ENCODE results near the gene M6PR. TPM values are rescaled to one million over a fixed set of nuclear protein-coding genes. Genes with fewer than 3 reads are reported as not detected.

M6PR gene
- total and polyA plus RNA-seq, 2 of the 8 experiments (the other 6 are each of a cell fraction or from before 2014, with no cell fraction given): 106 to 122 TPM

GRCh38 chr12:8909752-8910151 lies 39.7 kb downstream of the M6PR start:
- Histone ChIP-seq H3K79me2 (ENCODE audit: control insufficient read depth in 1 of 2, insufficient read depth in 2 of 2, low read length in 2 of 2) (peaks cover 0 to 4% of the 10 kb centered on the region in 2 experiments; a peak in 2 of 4 replicates), H3K23me2 (ENCODE audit: low read depth, low read length) (peaks cover 6% of the 10 kb centered on the region), H4K91ac (replicated peaks; ENCODE audit: insufficient read length, low read length) (peak overlapping the region; percentile 45), H3K4me1 (replicated peaks in 1 of 4; ENCODE audit: control insufficient read depth in 3 of 4, insufficient read depth in 4 of 4, low read length in 3 of 4) (peaks cover 4 to 30% (median 26%) of the 10 kb centered on the region in 4 experiments), H2BK12ac (ENCODE audit: low read depth, low read length) (peak overlapping the region; percentile 75; the same call in 1 of the 2 replicates), H3K4me3 (ENCODE audit: extremely low read depth in 1 of 4, insufficient read depth in 2 of 4, low read depth in 3 of 4, low read length in 4 of 4) (no peak overlapping the region), H2BK5ac (ENCODE audit: low read depth, low read length) (peak overlapping the region; percentile 97), H3K27me3 (replicated peaks in 1 of 4; ENCODE audit: control insufficient read depth in 3 of 4, extremely low read depth in 1 of 4, insufficient read depth in 3 of 4, low read length in 3 of 4) (no peaks in the 10 kb centered on the region), H3K18ac (ENCODE audit: extremely low read depth, low read length) (peak overlapping the region; percentile 60), H2BK20ac (ENCODE audit: low read length) (peak overlapping the region; percentile 99), H2BK120ac (replicated peaks; ENCODE audit: low read depth, low read length) (peak overlapping the region; percentile 73), H3K9ac (replicated peaks in 1 of 4; ENCODE audit: extremely low read depth in 1 of 4, low read depth in 3 of 4, low read length in 3 of 4) (no peak overlapping the region; a peak in 1 of 7 replicates), H2AK5ac (ENCODE audit: low read depth, low read length) (no peak overlapping the region; the same call in 1 of the 2 replicates), H3K56ac (replicated peaks; ENCODE audit: insufficient read length, low read depth, low read length) (no peak overlapping the region), H3K9me3 (ENCODE audit: insufficient read depth in 2 of 2, low read depth in 1 of 2, low read length in 1 of 2) (no peaks in the 10 kb centered on the region), H4K20me1 (replicated peaks in 1 of 2; ENCODE audit: control insufficient read depth in 1 of 2, insufficient read depth in 2 of 2, low read length in 2 of 2) (no peaks in the 10 kb centered on the region), H3K14ac (ENCODE audit: insufficient read length) (no peak overlapping the region), H2BK15ac (ENCODE audit: low read length) (no peak overlapping the region), H3K4ac (replicated peaks; ENCODE audit: insufficient read length, low read depth, low read length) (no peak overlapping the region), H4K5ac (ENCODE audit: insufficient read length, low read depth, low read length) (peak overlapping the region; percentile 97), H3K23ac (ENCODE audit: insufficient read length) (no peak overlapping the region), H3K4me2 (ENCODE audit: insufficient read depth in 1 of 2, low read depth in 2 of 2, low read length in 2 of 2) (no peak overlapping the region), H2AFZ (ENCODE audit: low read length) (no peak overlapping the region), H3K79me1 (ENCODE audit: low read depth, low read length) (no peaks in the 10 kb centered on the region), H3K27ac (ENCODE audit: low read depth, low read length) (peak overlapping the region; percentile 83), H3K36me3 (ENCODE audit: control insufficient read depth in 2 of 4, insufficient read depth in 4 of 4, low read length in 3 of 4) (no peaks in the 10 kb centered on the region), H4K8ac (ENCODE audit: extremely low read depth, insufficient read depth, low read length) (no peak overlapping the region)
- TF ChIP-seq TBP (IDR thresholded peaks at IDR 0.05; ENCODE audit: low read depth, low read length) (no peak), JUND (IDR thresholded peaks at IDR 0.05; ENCODE audit: low read length) (no peak), POLR2A (IDR thresholded peaks at IDR 0.05; ENCODE audit: control extremely low read depth in 1 of 2, low read depth in 2 of 2, low read length in 2 of 2) (no peak), PHF8 (conservative IDR thresholded peaks at IDR 0.05; ENCODE audit: low read depth, low read length) (no peak), ZNF274 (IDR thresholded peaks at IDR 0.05; ENCODE audit: borderline replicate concordance, extremely low read depth, low read length) (no peak), SP4 (IDR thresholded peaks at IDR 0.05; ENCODE audit: low read length) (no peak), ASH2L (IDR thresholded peaks at IDR 0.05; ENCODE audit: low read length) (no peak), SAP30 (IDR thresholded peaks at IDR 0.05; ENCODE audit: insufficient read depth, insufficient replicate concordance, low read length) (no peak), KDM1A (IDR thresholded peaks at IDR 0.05; ENCODE audit: borderline replicate concordance, low read length) (no peak), TCF12 (IDR thresholded peaks at IDR 0.05; ENCODE audit: low read depth, low read length) (no peak), BACH1 (IDR thresholded peaks at IDR 0.05; ENCODE audit: low read length) (no peak), ATF3 (IDR thresholded peaks at IDR 0.05; ENCODE audit: insufficient read depth, low read depth, low read length) (no peak)
- ChIA-PET POLR2A (ENCODE audit: partially characterized antibody) (interaction anchor here (1.0 to 1.4 kb wide), 2 partner anchors 12 to 14 kb away, joined by 4 to 5 read pairs; no protein-coding TSS in a partner anchor), CTCF (ENCODE audit: partially characterized antibody) (interaction anchor here (0.7 to 1.5 kb wide), 2 partner anchors 20 to 24 kb away, joined by 3 to 5 read pairs; no protein-coding TSS in a partner anchor)
- 80% methylated on average over 5 of the region's 5 CpGs; no CpG with 5 or more reads in 1 of the 2 experiments for WGBS, 2 experiments (ENCODE audit: extremely low coverage in 1 of 2, insufficient coverage in 1 of 2, insufficient read length in 1 of 2, insufficient replicate concordance in 2 of 2, low coverage in 1 of 2, low lambda C conversion rate in 2 of 2, missing lambda C conversion rate in 1 of 2)
- no peak for FAIRE-seq
- DNase-seq (ENCODE audit: low read depth in 1 of 2, low spot score in 2 of 2): no peak

All from H1 (cell line).